Smooth muscle cell (in vitro differentiated cells): Measurements from ENCODE around the gene NUP160. TPM values are rescaled to one million over a fixed set of nuclear protein-coding genes. Genes with fewer than 3 reads are reported as not detected.

Source experiments
- DNase-seq: peaks from one replicate; lab custom pipeline; 2025; ENCODE audit not compliant: unreplicated experiment; lab: John Stamatoyannopoulos, UW
- H2AFZ ChIP-seq: fragments of 200-600 bp; sonication (generic); 2 replicates; pipeline ENCODE4 v1.6.0; 2016; ENCODE audit warnings: antibody characterized with exemption, low read depth, mild to moderate bottlenecking
- H3F3A ChIP-seq: fragments of 200-600 bp; sonication (generic); 2 replicates; pipeline ENCODE4 v1.6.0; 2017; ENCODE audit warnings: antibody characterized with exemption, low read depth
- H3K27ac ChIP-seq: fragments of 200-600 bp; sonication (generic); 2 replicates; pipeline ENCODE4 v1.5.1; 2016; ENCODE audit warnings: low read depth, mild to moderate bottlenecking
- H3K27me3 ChIP-seq: fragments of 200-600 bp; sonication (generic); 2 replicates; pipeline ENCODE4 v1.6.1; 2016; ENCODE audit warnings: low read depth, mild to moderate bottlenecking
- H3K36me3 ChIP-seq: fragments of 200-600 bp; sonication (generic); 2 replicates; pipeline ENCODE4 v1.5.1; 2016; ENCODE audit warnings: low read depth
- H3K4me1 ChIP-seq: fragments of 200-600 bp; sonication (generic); 2 replicates; pipeline ENCODE4 v1.5.1; 2016; ENCODE audit warnings: low read depth
- H3K4me2 ChIP-seq: fragments of 200-600 bp; sonication (generic); 2 replicates; pipeline ENCODE4 v1.6.0; 2016; ENCODE audit warnings: mild to moderate bottlenecking
- H3K4me3 ChIP-seq: fragments of 200-600 bp; sonication (generic); 2 replicates; pipeline ENCODE4 v1.5.1; 2016; ENCODE audit warnings: mild to moderate bottlenecking
- H3K79me2 ChIP-seq: fragments of 200-600 bp; sonication (generic); 2 replicates; pipeline ENCODE4 v1.6.0; 2016; ENCODE audit warnings: low read depth, mild to moderate bottlenecking
- H3K9ac ChIP-seq: fragments of 200-600 bp; sonication (generic); 2 replicates; pipeline ENCODE4 v1.6.0; 2016; ENCODE audit warnings: low read depth
- H3K9me3 ChIP-seq: fragments of 200-600 bp; sonication (generic); replicated peaks from 2 replicates; pipeline ENCODE4 v1.5.1; 2016; ENCODE audit warnings: low read depth
- H4K20me1 ChIP-seq: fragments of 200-600 bp; sonication (generic); 2 replicates; pipeline ENCODE4 v1.6.0; 2016; ENCODE audit warnings: low read depth
- WGBS: methylation state at CpG from one replicate; pipeline ENCODE4 v1.1.7; 2016; ENCODE audit warnings: low lambda C conversion rate; 5-methylcytosine and 5-hydroxymethylcytosine counted together
- polyA plus RNA-seq: library from polyadenylated mRNA; unstranded; fragments of >200 nt; fragmentation: Nextera tagmentation; extraction: Ambion mirVana; gene quantifications from 2 replicates; pipeline ENCODE4 v1.2.1, GENCODE V29; 2016
- total RNA-seq: library from RNA; depleted of rRNA; stranded (reverse); fragments of >200 nt; gene quantifications from 2 replicates; pipeline ENCODE4 v1.2.3, GENCODE V29; 2014
- TF ChIP-seq, protein P1 (sequence below): fragments of 200-600 bp; sonication (generic); IDR thresholded peaks from 2 replicates; pipeline ENCODE4 v1.5.1; 2017; ENCODE audit warnings: borderline replicate concordance, mild to moderate bottlenecking, antibody characterized with exemption; ENCODE audit not compliant: insufficient read depth, poor library complexity, severe bottlenecking

Gene NUP160
- total and polyA plus RNA-seq, 2 experiments from 2014 or later = 13.9 to 26.3 TPM

DNA sequence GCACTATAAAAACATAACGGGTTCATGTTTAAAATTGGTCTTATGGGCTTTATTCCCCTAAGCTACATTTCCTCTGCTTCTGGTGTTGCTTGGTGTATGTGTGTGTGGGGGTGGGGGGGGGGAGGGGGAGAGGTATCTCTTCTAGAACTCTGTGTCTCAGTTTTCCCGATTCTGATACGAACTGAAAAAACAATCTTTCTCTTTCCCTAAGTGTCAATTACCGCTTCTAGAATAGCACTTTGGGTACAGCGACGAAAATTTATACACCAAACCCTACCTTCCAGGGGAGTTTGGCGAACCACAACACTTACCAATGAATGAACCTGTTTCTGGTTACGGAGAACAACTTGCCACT lies 636 bp downstream of the NUP160 start:
- Histone ChIP-seq H3K27ac (peak overlapping the region; percentile 64), H3K4me1 (peaks cover 13% of the 10 kb centered on the region), H3K36me3 (no peaks in the 10 kb centered on the region), H3K9me3 (no peaks in the 10 kb centered on the region), H2AFZ (peak overlapping the region; percentile 95), H4K20me1 (peaks cover 18% of the 10 kb centered on the region), H3K4me3 (peak overlapping the region; percentile 80), H3K4me2 (peak overlapping the region; percentile 90), H3K79me2 (peaks cover 53% of the 10 kb centered on the region), H3K9ac (peak overlapping the region; percentile 73), H3K27me3 (no peaks in the 10 kb centered on the region), H3F3A (no peaks in the 10 kb centered on the region)
- no peak for DNase-seq
- WGBS = 8% methylated on average over 8 of the region's 8 CpGs
- TF ChIP-seq, protein P1, sequence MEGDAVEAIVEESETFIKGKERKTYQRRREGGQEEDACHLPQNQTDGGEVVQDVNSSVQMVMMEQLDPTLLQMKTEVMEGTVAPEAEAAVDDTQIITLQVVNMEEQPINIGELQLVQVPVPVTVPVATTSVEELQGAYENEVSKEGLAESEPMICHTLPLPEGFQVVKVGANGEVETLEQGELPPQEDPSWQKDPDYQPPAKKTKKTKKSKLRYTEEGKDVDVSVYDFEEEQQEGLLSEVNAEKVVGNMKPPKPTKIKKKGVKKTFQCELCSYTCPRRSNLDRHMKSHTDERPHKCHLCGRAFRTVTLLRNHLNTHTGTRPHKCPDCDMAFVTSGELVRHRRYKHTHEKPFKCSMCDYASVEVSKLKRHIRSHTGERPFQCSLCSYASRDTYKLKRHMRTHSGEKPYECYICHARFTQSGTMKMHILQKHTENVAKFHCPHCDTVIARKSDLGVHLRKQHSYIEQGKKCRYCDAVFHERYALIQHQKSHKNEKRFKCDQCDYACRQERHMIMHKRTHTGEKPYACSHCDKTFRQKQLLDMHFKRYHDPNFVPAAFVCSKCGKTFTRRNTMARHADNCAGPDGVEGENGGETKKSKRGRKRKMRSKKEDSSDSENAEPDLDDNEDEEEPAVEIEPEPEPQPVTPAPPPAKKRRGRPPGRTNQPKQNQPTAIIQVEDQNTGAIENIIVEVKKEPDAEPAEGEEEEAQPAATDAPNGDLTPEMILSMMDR = no peak

- H3K36me3 ChIP-seq = no peaks in the 10 kb centered on the region
- peak overlapping the region; percentile 90 for H3K4me2 ChIP-seq
- no peak overlapping the region for H3K9ac ChIP-seq
- TF ChIP-seq, protein P1 = no peak
- no peak overlapping the region for H3K27ac ChIP-seq
- peak overlapping the region; percentile 80 for H3K4me3 ChIP-seq
- H2AFZ ChIP-seq = no peak overlapping the region
- H4K20me1 ChIP-seq = peaks cover 21% of the 10 kb centered on the region
- no peaks in the 10 kb centered on the region for H3K27me3 ChIP-seq
- no peak for DNase-seq
- no peaks in the 10 kb centered on the region for H3K9me3 ChIP-seq
- peaks cover 56% of the 10 kb centered on the region for H3K79me2 ChIP-seq
- H3K4me1 ChIP-seq = peaks cover 13% of the 10 kb centered on the region
- 84% methylated on average over 4 of the region's 4 CpGs for WGBS
- no peaks in the 10 kb centered on the region for H3F3A ChIP-seq
These were observed 1.2 kb downstream of the NUP160 start for GRCh38 chr11:47846998-47847397.

- Histone ChIP-seq H3K9me3 (no peaks in the 10 kb centered on the region), H3K4me2 (no peak overlapping the region), H3K9ac (no peak overlapping the region), H3F3A (no peaks in the 10 kb centered on the region), H3K4me3 (no peak overlapping the region), H3K36me3 (no peaks in the 10 kb centered on the region), H3K4me1 (peaks cover 9% of the 10 kb centered on the region), H2AFZ (no peak overlapping the region), H4K20me1 (peaks cover 28% of the 10 kb centered on the region), H3K27me3 (no peaks in the 10 kb centered on the region), H3K27ac (no peak overlapping the region), H3K79me2 (peaks cover 56% of the 10 kb centered on the region)
- TF ChIP-seq, protein P1 = no peak
- WGBS = 85% methylated on average over 7 of the region's 7 CpGs
- no peak for DNase-seq
These were observed 4.6 kb downstream of the NUP160 start for GRCh38 chr11:47843361-47844055.

GRCh38 chr11:47842749-47843148 lies 5.4 kb downstream of the NUP160 start:
- no peak overlapping the region for H3K27ac ChIP-seq
- H3K79me2 ChIP-seq = peaks cover 51% of the 10 kb centered on the region
- no peak for DNase-seq
- WGBS = 96% methylated on average over 4 of the region's 4 CpGs
- H3K4me2 ChIP-seq = no peak overlapping the region
- H3K9me3 ChIP-seq = no peaks in the 10 kb centered on the region
- H3F3A ChIP-seq = no peaks in the 10 kb centered on the region
- peaks cover 28% of the 10 kb centered on the region for H4K20me1 ChIP-seq
- TF ChIP-seq, protein P1 = no peak
- H2AFZ ChIP-seq = no peak overlapping the region
- H3K4me1 ChIP-seq = peaks cover 9% of the 10 kb centered on the region
- no peaks in the 10 kb centered on the region for H3K36me3 ChIP-seq
- H3K27me3 ChIP-seq = no peaks in the 10 kb centered on the region
- H3K4me3 ChIP-seq = no peak overlapping the region
- no peak overlapping the region for H3K9ac ChIP-seq
